Osteoblast (primary cell): ENCODE results near the gene CIDEA. TPM values are rescaled to one million over a fixed set of nuclear protein-coding genes. Genes with fewer than 3 reads are reported as not detected.
"Not testable (repeated sequence)": the region's sequence is repeated elsewhere in the genome, so short reads cannot be mapped to it uniquely, and the experiment has no call there.

ENCODE experiments used
- DNase-seq: peaks from one replicate; pipeline ENCODE4 v3.0.0; 2011; ENCODE audit warnings: low spot score, mixed read lengths; ENCODE audit not compliant: insufficient read length; ENCODE audit errors: missing footprints
- H2AFZ ChIP-seq: 2 replicates; pipeline ENCODE4 v1.6.0; 2011; ENCODE audit warnings: mild to moderate bottlenecking, low read length
- H3K27ac ChIP-seq: 2 replicates; pipeline ENCODE4 v1.5.1; 2011; ENCODE audit warnings: mild to moderate bottlenecking, low read depth, low read length, moderate library complexity
- H3K27me3 ChIP-seq: 2 replicates; pipeline ENCODE4 v1.6.0; 2012; ENCODE audit warnings: mild to moderate bottlenecking, control low read depth, inconsistent platforms, low read length, moderate library complexity; ENCODE audit not compliant: insufficient read depth
- H3K36me3 ChIP-seq: 2 replicates; pipeline ENCODE4 v1.5.1; 2011; ENCODE audit warnings: mild to moderate bottlenecking, low read length, control low read depth, moderate library complexity; ENCODE audit not compliant: insufficient read depth
- H3K4me1 ChIP-seq: 2 replicates; pipeline ENCODE4 v1.5.1; 2011; ENCODE audit warnings: mild to moderate bottlenecking, low read length, control low read depth, moderate library complexity; ENCODE audit not compliant: insufficient read depth
- H3K4me2 ChIP-seq: 2 replicates; pipeline ENCODE4 v1.6.0; 2011; ENCODE audit warnings: mild to moderate bottlenecking, low read length; ENCODE audit not compliant: insufficient read depth
- H3K4me3 ChIP-seq: fragments of 200-600 bp; sonication (generic); 3 replicates; pipeline ENCODE4 v1.5.1; 2012; ENCODE audit warnings: mild to moderate bottlenecking, low read length, inconsistent platforms; ENCODE audit not compliant: insufficient read depth
- H3K79me2 ChIP-seq: 2 replicates; pipeline ENCODE4 v1.6.0; 2012; ENCODE audit warnings: mild to moderate bottlenecking, low read length, control low read depth, inconsistent platforms; ENCODE audit not compliant: insufficient read depth
- H3K9me3 ChIP-seq: 2 replicates; pipeline ENCODE4 v1.5.1; 2011; ENCODE audit warnings: low read depth, low read length, control low read depth
- H4K20me1 ChIP-seq: 2 replicates; pipeline ENCODE4 v1.6.0; 2012; ENCODE audit warnings: mild to moderate bottlenecking, low read length, control low read depth; ENCODE audit not compliant: insufficient read depth
- total RNA-seq: library from RNA; depleted of rRNA; stranded (reverse); fragments of >200 nt; gene quantifications from 2 replicates; pipeline ENCODE4 v1.2.3, GENCODE V29; 2012
- TF ChIP-seq, protein P1 (sequence below): IDR thresholded peaks from 2 replicates; pipeline ENCODE4 v1.5.1; 2011; ENCODE audit warnings: mild to moderate bottlenecking, low read depth, low read length, moderate library complexity; ENCODE audit errors: extremely low read depth

Gene CIDEA, protein sequence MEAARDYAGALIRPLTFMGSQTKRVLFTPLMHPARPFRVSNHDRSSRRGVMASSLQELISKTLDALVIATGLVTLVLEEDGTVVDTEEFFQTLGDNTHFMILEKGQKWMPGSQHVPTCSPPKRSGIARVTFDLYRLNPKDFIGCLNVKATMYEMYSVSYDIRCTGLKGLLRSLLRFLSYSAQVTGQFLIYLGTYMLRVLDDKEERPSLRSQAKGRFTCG
- not detected in 2 replicates for total RNA-seq

DNA sequence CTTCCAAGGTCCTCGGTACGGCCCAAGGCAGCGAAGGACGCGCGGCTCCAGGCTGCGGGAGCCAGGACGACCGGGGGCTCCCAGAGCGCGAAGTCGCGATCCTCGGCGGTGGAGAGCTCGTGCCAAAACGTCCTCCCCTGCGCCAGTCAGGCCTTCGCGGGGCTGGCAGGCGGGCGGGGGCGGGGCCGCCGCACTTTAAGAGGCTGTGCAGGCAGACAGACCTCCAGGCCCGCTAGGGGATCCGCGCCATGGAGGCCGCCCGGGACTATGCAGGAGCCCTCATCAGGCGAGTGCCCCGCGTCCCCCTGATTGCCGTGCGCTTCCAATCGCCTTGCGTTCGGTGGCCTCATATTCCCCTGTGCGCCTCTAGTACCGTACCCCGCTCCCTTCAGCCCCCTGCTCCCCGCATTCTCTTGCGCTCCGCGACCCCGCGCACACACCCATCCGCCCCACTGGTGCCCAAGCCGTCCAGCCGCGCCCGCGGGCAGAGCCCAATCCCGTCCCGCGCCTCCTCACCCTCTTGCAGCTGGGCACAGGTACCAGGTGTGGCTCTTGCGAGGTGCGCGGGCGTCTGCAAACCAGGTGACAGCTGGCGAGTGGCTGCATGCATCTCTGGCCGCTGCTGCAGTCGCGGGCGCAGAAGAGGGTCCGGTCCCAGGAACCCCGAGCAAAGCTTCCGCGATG, at the start of gene CIDEA:
Gene CIDEA, plus strand, starts transcription at position 226 of the 684 bp plus-strand sequence. Its CDS starts 23 bp downstream, at position 249.
- Histone ChIP-seq H2AFZ (no peak within 1 kb of the TSS), H3K4me2 (peak within 1 kb of the TSS; percentile 63), H3K79me2 (no peaks in the 10 kb centered on the region), H3K9me3 (no peaks in the 10 kb centered on the region), H3K27ac (no peak within 1 kb of the TSS), H3K27me3 (peaks cover 53% of the 10 kb centered on the region), H3K36me3 (no peaks in the 10 kb centered on the region), H3K4me1 (peaks cover 6% of the 10 kb centered on the region), H4K20me1 (no peaks in the 10 kb centered on the region), H3K4me3 (peak within 1 kb of the TSS; percentile 37)
- TF ChIP-seq, protein P1, sequence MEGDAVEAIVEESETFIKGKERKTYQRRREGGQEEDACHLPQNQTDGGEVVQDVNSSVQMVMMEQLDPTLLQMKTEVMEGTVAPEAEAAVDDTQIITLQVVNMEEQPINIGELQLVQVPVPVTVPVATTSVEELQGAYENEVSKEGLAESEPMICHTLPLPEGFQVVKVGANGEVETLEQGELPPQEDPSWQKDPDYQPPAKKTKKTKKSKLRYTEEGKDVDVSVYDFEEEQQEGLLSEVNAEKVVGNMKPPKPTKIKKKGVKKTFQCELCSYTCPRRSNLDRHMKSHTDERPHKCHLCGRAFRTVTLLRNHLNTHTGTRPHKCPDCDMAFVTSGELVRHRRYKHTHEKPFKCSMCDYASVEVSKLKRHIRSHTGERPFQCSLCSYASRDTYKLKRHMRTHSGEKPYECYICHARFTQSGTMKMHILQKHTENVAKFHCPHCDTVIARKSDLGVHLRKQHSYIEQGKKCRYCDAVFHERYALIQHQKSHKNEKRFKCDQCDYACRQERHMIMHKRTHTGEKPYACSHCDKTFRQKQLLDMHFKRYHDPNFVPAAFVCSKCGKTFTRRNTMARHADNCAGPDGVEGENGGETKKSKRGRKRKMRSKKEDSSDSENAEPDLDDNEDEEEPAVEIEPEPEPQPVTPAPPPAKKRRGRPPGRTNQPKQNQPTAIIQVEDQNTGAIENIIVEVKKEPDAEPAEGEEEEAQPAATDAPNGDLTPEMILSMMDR, result no peak
- DNase-seq, result no peak

DNA sequence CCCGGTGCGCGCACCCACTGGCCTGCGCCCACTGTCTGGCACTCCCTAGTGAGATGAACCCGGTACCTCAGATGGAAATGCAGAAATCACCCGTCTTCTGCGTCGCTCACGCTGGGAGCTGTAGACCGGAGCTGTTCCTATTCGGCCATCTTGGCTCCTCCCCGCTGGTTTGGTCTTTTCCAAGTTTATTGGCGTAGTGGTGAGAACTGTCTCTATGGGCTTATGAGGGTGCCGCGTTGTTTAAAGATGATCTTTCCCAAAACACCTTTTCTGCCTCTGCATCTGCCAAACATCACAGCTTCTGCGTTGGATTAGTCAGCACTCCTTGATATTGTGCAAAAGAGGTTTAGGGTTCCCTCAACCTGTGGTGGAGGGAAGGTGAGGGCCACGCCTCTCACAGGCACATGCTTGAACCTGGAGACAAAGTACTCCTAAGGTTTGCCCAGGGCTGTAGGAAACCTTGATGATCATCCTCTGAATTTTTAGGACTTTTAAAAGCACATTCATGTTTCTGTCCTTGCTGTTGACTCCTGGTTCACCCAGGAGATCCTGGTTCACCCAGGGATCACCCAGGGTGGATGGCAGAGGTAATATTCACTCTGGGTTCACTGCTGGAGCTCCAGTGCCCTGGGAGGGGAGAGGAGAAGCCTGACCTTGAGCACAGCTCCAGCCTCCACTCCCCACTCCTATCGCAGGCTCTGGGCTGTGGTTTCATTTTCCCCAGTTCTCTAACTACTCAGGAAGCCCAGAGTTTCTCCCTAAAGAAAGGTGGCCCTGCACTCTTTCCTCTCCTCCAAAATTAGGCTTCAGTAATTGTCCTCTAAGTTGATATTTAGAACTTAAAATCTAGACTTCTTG, 45.6 kb upstream of the CIDEA start:
- H3K4me1 ChIP-seq, H3K4me3 ChIP-seq, DNase-seq, H3K4me2 ChIP-seq, H4K20me1 ChIP-seq, H3K27ac ChIP-seq, H3K27me3 ChIP-seq, H3K36me3 ChIP-seq, H3K9me3 ChIP-seq, H2AFZ ChIP-seq, H3K79me2 ChIP-seq: not testable (repeated sequence)

DNA sequence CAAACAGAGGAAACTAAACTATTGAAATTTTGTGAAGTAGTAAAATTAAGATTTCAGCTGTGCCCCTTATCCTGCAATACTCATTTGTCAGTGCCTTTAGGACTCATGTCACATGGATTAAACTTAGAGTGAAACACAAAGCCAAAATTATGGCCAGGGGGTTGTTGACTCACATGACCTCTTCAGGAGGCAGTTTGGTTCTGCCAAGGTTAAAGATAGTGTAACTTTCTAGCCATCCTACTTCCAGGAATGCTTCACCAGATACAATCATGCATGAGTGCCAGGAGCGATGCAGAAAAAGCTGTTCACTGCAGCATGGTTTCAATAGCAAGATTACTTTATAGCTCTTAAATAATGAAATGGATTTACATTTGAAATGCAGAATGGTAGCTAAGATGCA, 41.9 kb upstream of the CIDEA start:
- not testable (repeated sequence) for H3K27me3 ChIP-seq, H3K36me3 ChIP-seq, DNase-seq, H2AFZ ChIP-seq, H4K20me1 ChIP-seq, H3K4me1 ChIP-seq, H3K4me2 ChIP-seq, H3K27ac ChIP-seq, H3K79me2 ChIP-seq, H3K9me3 ChIP-seq, H3K4me3 ChIP-seq

DNA sequence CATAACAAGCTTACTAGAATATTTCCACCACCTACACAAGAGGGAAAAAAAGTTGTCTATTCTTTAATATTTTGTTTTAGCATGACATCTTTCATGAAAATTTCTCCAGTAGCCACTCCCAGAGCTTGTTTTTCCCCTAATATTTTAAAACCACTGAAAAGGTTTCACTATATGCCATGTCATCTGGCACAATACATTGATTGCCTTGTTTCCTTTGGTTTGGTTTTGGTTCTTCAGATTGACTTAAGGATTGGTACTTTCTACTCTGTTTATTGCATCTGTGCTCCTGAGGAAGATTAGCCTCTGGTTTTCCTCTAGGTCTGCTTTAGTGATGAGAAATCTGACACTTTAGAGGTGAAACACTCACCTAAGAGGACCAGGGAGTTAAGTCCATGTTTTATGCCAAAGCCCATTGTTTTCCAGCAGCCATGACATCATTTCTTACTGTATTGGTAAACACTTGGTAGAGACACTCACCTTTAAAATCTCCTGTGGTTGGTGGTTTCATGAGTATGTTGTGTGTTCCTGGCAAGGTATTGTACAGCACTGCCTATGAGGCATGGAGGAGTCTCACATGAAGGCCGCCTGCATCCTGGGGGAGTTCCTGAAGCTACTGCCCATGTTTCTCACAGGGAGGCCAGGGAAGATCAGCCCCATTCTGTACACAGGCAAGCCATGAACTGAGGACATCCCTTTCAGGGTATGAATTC, 39.7 kb upstream of the CIDEA start:
- not testable (repeated sequence) for H3K27me3 ChIP-seq, H3K4me1 ChIP-seq, H4K20me1 ChIP-seq, H3K36me3 ChIP-seq, H3K4me3 ChIP-seq, H3K27ac ChIP-seq, H2AFZ ChIP-seq, H3K9me3 ChIP-seq, H3K4me2 ChIP-seq, DNase-seq, H3K79me2 ChIP-seq

DNA sequence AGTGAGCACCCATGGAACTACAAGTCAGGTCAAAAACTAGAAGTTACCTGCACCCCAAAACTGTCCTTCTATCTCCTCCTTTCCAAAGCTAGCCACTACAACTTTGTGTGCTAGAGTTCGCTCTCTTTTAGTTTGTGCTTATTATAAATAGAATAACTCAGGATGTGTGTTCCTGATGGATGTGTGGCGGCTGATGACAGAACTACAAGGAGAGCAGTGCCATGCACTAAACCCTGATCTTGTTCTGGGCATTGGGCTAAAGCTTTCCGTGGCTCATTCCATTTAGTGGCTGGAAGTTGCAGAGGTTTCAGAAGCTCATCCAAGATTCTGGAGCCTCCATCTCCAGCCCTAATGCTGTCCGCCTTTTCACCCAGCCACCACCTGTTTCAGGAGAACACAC, 37.7 kb upstream of the CIDEA start:
- not testable (repeated sequence) for H3K4me1 ChIP-seq, H3K4me3 ChIP-seq, H2AFZ ChIP-seq, H3K36me3 ChIP-seq, H3K9me3 ChIP-seq, H4K20me1 ChIP-seq, H3K27me3 ChIP-seq, H3K27ac ChIP-seq, H3K4me2 ChIP-seq, DNase-seq, H3K79me2 ChIP-seq

DNA sequence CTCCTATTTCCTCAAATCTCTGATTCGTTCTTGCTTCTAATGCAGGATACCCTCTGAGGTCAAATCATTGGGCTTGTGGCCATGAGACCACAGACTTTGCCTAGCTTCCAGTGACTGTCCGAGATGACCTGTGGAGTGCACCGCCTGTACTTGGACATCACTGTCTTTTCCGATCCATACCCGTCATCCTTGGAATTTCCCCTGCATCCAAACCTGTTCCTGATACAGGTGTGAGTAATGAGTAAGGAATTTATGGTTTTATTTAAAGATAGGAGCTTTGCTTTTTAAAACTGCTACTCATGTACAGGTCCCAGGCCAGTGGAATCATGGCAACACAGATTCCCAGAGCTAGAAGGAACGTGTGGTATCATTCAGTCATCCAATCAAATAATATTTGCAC, 35.6 kb upstream of the CIDEA start:
- not testable (repeated sequence) for H4K20me1 ChIP-seq, H3K36me3 ChIP-seq, H3K4me1 ChIP-seq, H3K27me3 ChIP-seq, DNase-seq, H3K4me3 ChIP-seq, H3K79me2 ChIP-seq, H3K9me3 ChIP-seq, H3K27ac ChIP-seq, H3K4me2 ChIP-seq, H2AFZ ChIP-seq

DNA sequence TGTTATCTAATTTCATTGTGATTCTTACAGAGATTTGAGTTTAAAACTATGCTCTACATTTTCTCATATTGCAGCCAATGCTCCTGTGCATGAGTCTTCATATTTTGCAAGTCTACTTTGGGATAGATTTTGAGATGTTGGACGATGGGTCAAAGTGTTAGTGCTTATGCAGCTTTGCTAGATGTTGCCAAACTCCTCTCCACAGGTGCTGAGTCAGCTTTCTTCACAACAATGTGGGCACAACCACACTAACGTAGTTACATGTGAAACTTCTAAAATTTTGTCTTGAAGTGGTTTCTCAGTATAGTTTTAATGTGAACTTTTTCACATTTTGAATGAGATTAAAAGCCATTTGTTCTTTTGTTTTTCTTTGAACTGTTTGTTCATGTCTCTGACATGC, 32.1 kb upstream of the CIDEA start:
- not testable (repeated sequence) for H3K4me3 ChIP-seq, H3K27me3 ChIP-seq, H3K9me3 ChIP-seq, H3K4me1 ChIP-seq, H2AFZ ChIP-seq, H4K20me1 ChIP-seq, H3K27ac ChIP-seq, H3K79me2 ChIP-seq, H3K4me2 ChIP-seq, DNase-seq, H3K36me3 ChIP-seq
